ENCODE measurements around the gene CMTM4. TPM values are rescaled to one million over a fixed set of nuclear protein-coding genes. Genes with fewer than 3 reads are reported as not detected.

CMTM4 gene
- total RNA-seq, 1 donor = 13.3 TPM

- H3K4me3 ChIP-seq (ENCODE audit: low read depth, low read length) = no peak overlapping the region
- TF ChIP-seq, protein P1, sequence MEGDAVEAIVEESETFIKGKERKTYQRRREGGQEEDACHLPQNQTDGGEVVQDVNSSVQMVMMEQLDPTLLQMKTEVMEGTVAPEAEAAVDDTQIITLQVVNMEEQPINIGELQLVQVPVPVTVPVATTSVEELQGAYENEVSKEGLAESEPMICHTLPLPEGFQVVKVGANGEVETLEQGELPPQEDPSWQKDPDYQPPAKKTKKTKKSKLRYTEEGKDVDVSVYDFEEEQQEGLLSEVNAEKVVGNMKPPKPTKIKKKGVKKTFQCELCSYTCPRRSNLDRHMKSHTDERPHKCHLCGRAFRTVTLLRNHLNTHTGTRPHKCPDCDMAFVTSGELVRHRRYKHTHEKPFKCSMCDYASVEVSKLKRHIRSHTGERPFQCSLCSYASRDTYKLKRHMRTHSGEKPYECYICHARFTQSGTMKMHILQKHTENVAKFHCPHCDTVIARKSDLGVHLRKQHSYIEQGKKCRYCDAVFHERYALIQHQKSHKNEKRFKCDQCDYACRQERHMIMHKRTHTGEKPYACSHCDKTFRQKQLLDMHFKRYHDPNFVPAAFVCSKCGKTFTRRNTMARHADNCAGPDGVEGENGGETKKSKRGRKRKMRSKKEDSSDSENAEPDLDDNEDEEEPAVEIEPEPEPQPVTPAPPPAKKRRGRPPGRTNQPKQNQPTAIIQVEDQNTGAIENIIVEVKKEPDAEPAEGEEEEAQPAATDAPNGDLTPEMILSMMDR (IDR thresholded peaks at IDR 0.05; ENCODE audit: insufficient read depth, low read length) = no peak
- DNase-seq (ENCODE audit: low read depth) = peak; percentile 92
Measured at GRCh38 chr16:66618588-66619375, 77.8 kb downstream of the CMTM4 start.

GRCh38 chr16:66617728-66618127 is 78.8 kb downstream of the CMTM4 start:
- DNase-seq (ENCODE audit: low read depth) = no peak
- no peak overlapping the region for H3K4me3 ChIP-seq (ENCODE audit: low read depth, low read length)
- TF ChIP-seq, protein P1 (IDR thresholded peaks at IDR 0.05; ENCODE audit: insufficient read depth, low read length) = no peak

- no peak overlapping the region for H3K4me3 ChIP-seq (ENCODE audit: low read depth, low read length)
- TF ChIP-seq, protein P1 (IDR thresholded peaks at IDR 0.05; ENCODE audit: insufficient read depth, low read length) = no peak
- no peak for DNase-seq (ENCODE audit: low read depth)
Measured at GRCh38 chr16:66617010-66617434, 79.5 kb downstream of the CMTM4 start.

GRCh38 chr16:66616592-66616991 is 80.0 kb downstream of the CMTM4 start:
- H3K4me3 ChIP-seq (ENCODE audit: low read depth, low read length) = no peak overlapping the region
- DNase-seq (ENCODE audit: low read depth) = no peak
- TF ChIP-seq, protein P1 (IDR thresholded peaks at IDR 0.05; ENCODE audit: insufficient read depth, low read length) = no peak

DNA sequence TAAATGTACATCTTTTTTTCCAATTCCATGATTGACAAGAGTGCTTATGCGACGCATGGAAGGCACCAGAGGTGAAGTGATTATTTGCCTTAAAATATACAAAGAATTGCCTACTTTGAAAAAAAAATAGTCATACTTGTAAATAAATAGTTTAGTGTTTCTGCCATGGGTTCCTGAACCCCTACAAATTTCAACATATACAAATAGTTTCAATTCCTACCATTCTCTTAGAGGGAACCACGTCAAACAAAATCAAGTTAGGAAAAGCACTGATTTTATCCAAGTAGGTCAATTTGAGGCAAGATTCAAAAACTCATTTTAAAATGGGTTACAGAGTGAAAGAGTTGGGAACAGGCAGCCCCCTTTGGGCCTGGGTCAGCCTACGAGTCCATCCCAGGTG is 80.4 kb downstream of the CMTM4 start:
- no peak overlapping the region for H3K4me3 ChIP-seq (ENCODE audit: low read depth, low read length)
- TF ChIP-seq, protein P1 (IDR thresholded peaks at IDR 0.05; ENCODE audit: insufficient read depth, low read length) = no peak
- DNase-seq (ENCODE audit: low read depth) = no peak

- no peak overlapping the region for H3K4me3 ChIP-seq (ENCODE audit: low read depth, low read length)
- TF ChIP-seq, protein P1 (IDR thresholded peaks at IDR 0.05; ENCODE audit: insufficient read depth, low read length) = no peak
- no peak for DNase-seq (ENCODE audit: low read depth)
Measured at GRCh38 chr16:66614161-66614802, 82.3 kb downstream of the CMTM4 start.
